ENCODE measurements around the gene HJURP.

DNA sequence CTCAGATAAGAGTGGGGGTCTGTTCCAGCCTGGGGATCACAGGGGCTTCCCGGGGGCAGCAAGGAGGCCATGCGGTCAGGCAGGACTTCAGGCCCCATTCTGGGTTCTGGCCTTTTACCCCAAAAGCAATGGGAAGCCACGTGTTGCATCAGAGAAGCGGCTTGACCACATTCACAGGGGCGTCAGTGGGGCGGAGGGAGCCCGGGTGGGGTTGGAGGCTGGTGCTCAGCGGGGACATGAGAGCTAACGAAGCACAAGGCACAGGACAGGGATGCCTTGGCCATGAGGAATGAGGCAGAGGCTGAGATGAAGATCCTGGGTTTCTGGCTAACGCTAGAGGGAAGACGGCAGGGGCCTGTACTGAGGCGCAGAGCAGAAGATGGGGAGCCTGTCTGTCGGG, 6.1 kb downstream of the HJURP start:
- TF ChIP-seq, protein P1, sequence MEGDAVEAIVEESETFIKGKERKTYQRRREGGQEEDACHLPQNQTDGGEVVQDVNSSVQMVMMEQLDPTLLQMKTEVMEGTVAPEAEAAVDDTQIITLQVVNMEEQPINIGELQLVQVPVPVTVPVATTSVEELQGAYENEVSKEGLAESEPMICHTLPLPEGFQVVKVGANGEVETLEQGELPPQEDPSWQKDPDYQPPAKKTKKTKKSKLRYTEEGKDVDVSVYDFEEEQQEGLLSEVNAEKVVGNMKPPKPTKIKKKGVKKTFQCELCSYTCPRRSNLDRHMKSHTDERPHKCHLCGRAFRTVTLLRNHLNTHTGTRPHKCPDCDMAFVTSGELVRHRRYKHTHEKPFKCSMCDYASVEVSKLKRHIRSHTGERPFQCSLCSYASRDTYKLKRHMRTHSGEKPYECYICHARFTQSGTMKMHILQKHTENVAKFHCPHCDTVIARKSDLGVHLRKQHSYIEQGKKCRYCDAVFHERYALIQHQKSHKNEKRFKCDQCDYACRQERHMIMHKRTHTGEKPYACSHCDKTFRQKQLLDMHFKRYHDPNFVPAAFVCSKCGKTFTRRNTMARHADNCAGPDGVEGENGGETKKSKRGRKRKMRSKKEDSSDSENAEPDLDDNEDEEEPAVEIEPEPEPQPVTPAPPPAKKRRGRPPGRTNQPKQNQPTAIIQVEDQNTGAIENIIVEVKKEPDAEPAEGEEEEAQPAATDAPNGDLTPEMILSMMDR (IDR thresholded peaks at IDR 0.05), result no peak
- TF ChIP-seq CHD2 (IDR thresholded peaks at IDR 0.05; ENCODE audit: low read length, partially characterized antibody) (no peak), JUND (IDR thresholded peaks at IDR 0.05) (no peak), FOXM1 (IDR thresholded peaks at IDR 0.05; ENCODE audit: low read depth) (no peak), POLR2AphosphoS5 (IDR thresholded peaks at IDR 0.05; ENCODE audit: low read depth, low read length) (no peak), REST (IDR thresholded peaks at IDR 0.05; ENCODE audit: low read depth, low read length) (no peak), RCOR1 (IDR thresholded peaks at IDR 0.05; ENCODE audit: low read length) (no peak), EZH2phosphoT487 (IDR thresholded peaks at IDR 0.05; ENCODE audit: borderline replicate concordance, low read depth) (no peak), RFX5 (IDR thresholded peaks at IDR 0.05; ENCODE audit: low read length) (no peak), GATA2 (CRISPR knock-in tag; IDR thresholded peaks at IDR 0.05) (no peak)
- TF ChIP-seq, protein P2, sequence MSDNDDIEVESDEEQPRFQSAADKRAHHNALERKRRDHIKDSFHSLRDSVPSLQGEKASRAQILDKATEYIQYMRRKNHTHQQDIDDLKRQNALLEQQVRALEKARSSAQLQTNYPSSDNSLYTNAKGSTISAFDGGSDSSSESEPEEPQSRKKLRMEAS (IDR thresholded peaks at IDR 0.05; ENCODE audit: low read depth), result no peak

Measured in SK-N-SH (cell line).